ENCODE results near the gene LCE3E. TPM values are rescaled to one million over a fixed set of nuclear protein-coding genes. Genes with fewer than 3 reads are reported as not detected.

The LCE3E gene
- total RNA-seq, 1 donor from 2014 or later, result not detected

DNA sequence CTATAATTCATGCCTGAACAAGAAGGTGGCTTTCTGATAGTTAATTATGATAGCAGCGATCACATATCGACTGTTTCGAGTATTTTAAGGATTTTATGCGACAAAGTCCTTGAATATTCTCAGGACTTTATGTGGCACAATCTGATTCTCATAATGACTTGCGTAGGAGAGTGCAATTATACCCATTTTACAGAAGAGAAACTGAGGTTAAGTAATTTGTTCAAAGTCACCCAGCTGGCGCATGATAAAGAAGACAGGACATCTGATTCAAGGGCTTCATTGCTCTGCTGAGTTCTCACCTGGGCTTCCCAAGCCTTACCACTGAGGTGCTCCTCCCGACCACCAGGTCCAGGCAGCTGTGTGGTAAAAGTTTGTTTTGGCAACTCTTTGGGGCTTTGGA, 50.5 kb downstream of the LCE3E start:
- intact Hi-C loops (cut with micrococcal nuclease), result no loop called here

Other genes starting within 250 kb of the LCE3E start
- gene FLG, start 241.5 kb downstream of the LCE3E start, total RNA-seq, result not detected in 2 replicates
- gene FLG2, start 206.8 kb downstream of the LCE3E start, total RNA-seq, result not detected in 2 replicates
- not detected in 2 replicates for gene CRNN, start 152.5 kb downstream of the LCE3E start, total RNA-seq
- not detected in 2 replicates for gene LCE5A, start 56.0 kb downstream of the LCE3E start, total RNA-seq
- gene CRCT1, start 52.3 kb downstream of the LCE3E start, total RNA-seq, result not detected in 2 replicates
- not detected in 2 replicates for gene LCE3D, start 13.7 kb upstream of the LCE3E start, total RNA-seq
- not detected in 2 replicates for gene LCE3C, start 33.5 kb upstream of the LCE3E start, total RNA-seq
- gene LCE3B, start 47.0 kb upstream of the LCE3E start, total RNA-seq, result not detected in 2 replicates
- gene LCE3A, start 56.3 kb upstream of the LCE3E start, total RNA-seq, result not detected in 2 replicates
- gene LCE2D, start 96.6 kb upstream of the LCE3E start, total RNA-seq, result not detected in 2 replicates
- gene LCE2C, start 108.5 kb upstream of the LCE3E start, total RNA-seq, result not detected in 2 replicates
- gene LCE2B, start 119.3 kb upstream of the LCE3E start, total RNA-seq, result not detected in 2 replicates
- not detected in 2 replicates for gene LCE2A, start 131.6 kb upstream of the LCE3E start, total RNA-seq
- gene LCE4A, start 141.4 kb upstream of the LCE3E start, total RNA-seq, result not detected in 2 replicates
- gene KPRP, start 191.2 kb upstream of the LCE3E start, total RNA-seq, result not detected in 2 replicates
- gene LCE1F, start 208.4 kb upstream of the LCE3E start, total RNA-seq, result not detected in 2 replicates
- not detected in 2 replicates for gene LCE1E, start 219.5 kb upstream of the LCE3E start, total RNA-seq
- gene LCE1D, start 229.9 kb upstream of the LCE3E start, total RNA-seq, result not detected in 2 replicates
- gene LCE1C, start 239.9 kb upstream of the LCE3E start, total RNA-seq, result not detected in 2 replicates
- gene LCE1B, start 245.2 kb upstream of the LCE3E start, total RNA-seq, result not detected in 2 replicates

Data from T-helper 1 cell treated with Interleukin-12 subunit alpha and Interleukin-12 subunit beta and Interleukin-4 antibody, amounts not matched to agents 30 ng/mL and 1 ng/mL, for 36 hours (primary cell).